SK-N-SH (cell line): ENCODE results near the gene TSSK2.

ENCODE experiments used
- EP300 ChIP-seq, 2 experiments: IDR thresholded peaks; 2 replicates each; pipeline versions ENCODE4 v1.4.0 to v1.6.1; 2012; ENCODE audit warnings: borderline replicate concordance in 1 of 2, low read depth in 1 of 2, low read length in 1 of 2
- FOXJ3 ChIP-seq: sonication (generic); formaldehyde crosslinking; IDR thresholded peaks from 2 replicates; pipeline ENCODE4 v1.5.1; 2020; ENCODE audit warnings: mild to moderate bottlenecking, missing genetic modification reagents
- MEF2A ChIP-seq: IDR thresholded peaks from 2 replicates; pipeline ENCODE4 v1.4.0; 2012; ENCODE audit warnings: low read depth, borderline replicate concordance
- POLR2AphosphoS5 ChIP-seq: IDR thresholded peaks from 2 replicates; pipeline ENCODE4 v1.6.1; 2012; ENCODE audit warnings: low read depth, low read length
- RFX5 ChIP-seq: IDR thresholded peaks from 2 replicates; pipeline ENCODE4 v1.6.1; 2012; ENCODE audit warnings: mild to moderate bottlenecking, improper control_type of control experiment, low read length
- TF ChIP-seq, protein P1 (sequence below): IDR thresholded peaks from 2 replicates; pipeline ENCODE4 v1.4.0; 2012; ENCODE audit warnings: low read depth, borderline replicate concordance
- TF ChIP-seq, protein P2 (sequence below): fragments of 200-600 bp; sonication (generic); IDR thresholded peaks from 2 replicates; pipeline ENCODE4 v1.6.1; 2017; ENCODE audit warnings: antibody characterized with exemption, mild to moderate bottlenecking, moderate library complexity

GRCh38 chr22:19124377-19124776 lies 6.7 kb upstream of the TSSK2 start:
- no peak for TF ChIP-seq EP300 (IDR thresholded peaks at IDR 0.05; ENCODE audit: borderline replicate concordance in 1 of 2, low read depth in 1 of 2, low read length in 1 of 2)
- TF ChIP-seq, protein P1, sequence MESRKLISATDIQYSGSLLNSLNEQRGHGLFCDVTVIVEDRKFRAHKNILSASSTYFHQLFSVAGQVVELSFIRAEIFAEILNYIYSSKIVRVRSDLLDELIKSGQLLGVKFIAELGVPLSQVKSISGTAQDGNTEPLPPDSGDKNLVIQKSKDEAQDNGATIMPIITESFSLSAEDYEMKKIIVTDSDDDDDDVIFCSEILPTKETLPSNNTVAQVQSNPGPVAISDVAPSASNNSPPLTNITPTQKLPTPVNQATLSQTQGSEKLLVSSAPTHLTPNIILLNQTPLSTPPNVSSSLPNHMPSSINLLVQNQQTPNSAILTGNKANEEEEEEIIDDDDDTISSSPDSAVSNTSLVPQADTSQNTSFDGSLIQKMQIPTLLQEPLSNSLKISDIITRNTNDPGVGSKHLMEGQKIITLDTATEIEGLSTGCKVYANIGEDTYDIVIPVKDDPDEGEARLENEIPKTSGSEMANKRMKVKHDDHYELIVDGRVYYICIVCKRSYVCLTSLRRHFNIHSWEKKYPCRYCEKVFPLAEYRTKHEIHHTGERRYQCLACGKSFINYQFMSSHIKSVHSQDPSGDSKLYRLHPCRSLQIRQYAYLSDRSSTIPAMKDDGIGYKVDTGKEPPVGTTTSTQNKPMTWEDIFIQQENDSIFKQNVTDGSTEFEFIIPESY: no peak
- TF ChIP-seq MEF2A: no peak
- no peak for TF ChIP-seq POLR2AphosphoS5
- TF ChIP-seq, protein P2, sequence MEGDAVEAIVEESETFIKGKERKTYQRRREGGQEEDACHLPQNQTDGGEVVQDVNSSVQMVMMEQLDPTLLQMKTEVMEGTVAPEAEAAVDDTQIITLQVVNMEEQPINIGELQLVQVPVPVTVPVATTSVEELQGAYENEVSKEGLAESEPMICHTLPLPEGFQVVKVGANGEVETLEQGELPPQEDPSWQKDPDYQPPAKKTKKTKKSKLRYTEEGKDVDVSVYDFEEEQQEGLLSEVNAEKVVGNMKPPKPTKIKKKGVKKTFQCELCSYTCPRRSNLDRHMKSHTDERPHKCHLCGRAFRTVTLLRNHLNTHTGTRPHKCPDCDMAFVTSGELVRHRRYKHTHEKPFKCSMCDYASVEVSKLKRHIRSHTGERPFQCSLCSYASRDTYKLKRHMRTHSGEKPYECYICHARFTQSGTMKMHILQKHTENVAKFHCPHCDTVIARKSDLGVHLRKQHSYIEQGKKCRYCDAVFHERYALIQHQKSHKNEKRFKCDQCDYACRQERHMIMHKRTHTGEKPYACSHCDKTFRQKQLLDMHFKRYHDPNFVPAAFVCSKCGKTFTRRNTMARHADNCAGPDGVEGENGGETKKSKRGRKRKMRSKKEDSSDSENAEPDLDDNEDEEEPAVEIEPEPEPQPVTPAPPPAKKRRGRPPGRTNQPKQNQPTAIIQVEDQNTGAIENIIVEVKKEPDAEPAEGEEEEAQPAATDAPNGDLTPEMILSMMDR: no peak
- no peak for TF ChIP-seq FOXJ3 (CRISPR knock-in tag)
- TF ChIP-seq RFX5: no peak
